Stimulated activated CD4-positive, alpha-beta T cell treated with anti-CD3 and anti-CD28 coated beads, Interleukin-4, amount 100 ng/mL, for 1 hour (primary cell): ENCODE data around the gene PIEZO2.

Experiments used
- DNase-seq: peaks from one replicate; pipeline ENCODE4 v3.0.0-alpha.2; 2020

PIEZO2 gene

DNA sequence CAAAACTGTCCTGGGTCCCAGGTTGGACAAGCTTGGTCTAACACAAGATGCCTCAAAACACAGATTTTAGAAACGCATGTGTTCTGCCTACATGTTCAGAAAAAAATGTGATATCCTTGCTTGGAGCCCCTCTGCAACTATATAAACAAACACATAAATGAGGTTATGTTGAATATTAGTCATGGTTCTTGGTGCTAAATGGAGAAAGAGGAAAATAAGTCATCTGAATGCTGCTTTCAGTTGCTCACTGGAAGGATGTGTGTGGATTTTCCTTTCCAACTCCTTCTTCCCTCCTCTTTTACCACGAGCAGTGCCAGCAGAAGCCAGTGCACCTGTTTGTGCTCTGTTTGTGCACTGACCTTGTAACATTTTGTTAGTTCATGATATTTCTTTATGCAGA lies 85.3 kb downstream of the PIEZO2 start:
- no peak for DNase-seq

DNA sequence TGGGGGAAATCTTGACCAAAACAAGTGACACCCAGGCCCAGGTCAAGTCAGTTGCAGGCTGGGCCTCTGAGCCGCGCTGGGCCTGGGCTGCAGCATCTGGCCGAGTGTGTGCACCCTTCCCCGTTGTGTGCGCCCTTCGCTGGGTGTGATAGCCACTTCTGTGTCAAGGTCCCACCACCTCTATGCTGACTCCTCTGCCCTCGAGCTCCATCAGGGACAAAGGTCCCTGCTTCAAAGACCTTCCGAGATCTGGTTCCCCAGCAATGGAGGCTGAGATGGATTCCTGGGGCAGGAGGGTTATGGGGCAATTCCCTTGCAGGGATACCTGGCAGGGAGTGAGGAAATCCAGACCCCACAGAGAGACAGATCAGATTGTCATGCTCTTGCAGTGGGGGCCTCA lies 93.6 kb downstream of the PIEZO2 start:
- DNase-seq = no peak

DNA sequence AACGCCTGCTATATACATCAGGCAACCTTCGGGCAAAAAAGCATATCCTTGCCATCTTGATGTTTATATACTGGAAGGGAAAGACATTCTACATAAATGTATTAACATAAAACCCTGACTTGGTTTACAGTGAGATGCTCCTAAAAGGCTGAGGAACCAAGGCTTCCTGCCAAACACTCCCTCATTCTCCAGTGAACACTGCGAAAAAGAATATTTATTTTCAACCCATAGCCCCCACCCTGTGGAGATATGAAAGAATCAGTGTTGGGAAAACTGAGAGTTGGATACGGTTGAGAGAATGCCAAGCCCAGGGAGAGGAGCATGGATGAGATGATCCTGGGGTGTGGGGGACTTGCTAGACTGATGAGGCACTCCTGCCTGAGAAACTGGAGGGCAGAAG lies 94.9 kb downstream of the PIEZO2 start:
- no peak for DNase-seq

DNA sequence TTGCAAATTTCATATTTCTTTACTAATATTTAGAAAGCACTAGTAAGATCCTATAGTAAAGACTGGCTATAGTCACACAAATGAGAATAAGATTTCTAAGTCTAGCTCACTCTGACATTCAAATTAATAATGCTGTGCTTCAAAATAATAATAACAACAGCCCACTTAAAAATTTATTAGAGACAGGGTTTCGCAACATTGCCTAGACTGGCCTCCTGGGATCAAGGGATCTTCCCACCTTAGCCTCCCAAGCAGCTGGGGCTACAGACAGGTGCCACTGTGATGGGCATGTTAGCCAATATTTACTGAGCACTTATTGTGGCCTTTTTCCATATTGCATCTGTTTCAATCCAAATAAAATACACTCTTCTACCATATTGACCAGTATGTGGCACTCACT lies 96.1 kb downstream of the PIEZO2 start:
- DNase-seq = no peak

DNA sequence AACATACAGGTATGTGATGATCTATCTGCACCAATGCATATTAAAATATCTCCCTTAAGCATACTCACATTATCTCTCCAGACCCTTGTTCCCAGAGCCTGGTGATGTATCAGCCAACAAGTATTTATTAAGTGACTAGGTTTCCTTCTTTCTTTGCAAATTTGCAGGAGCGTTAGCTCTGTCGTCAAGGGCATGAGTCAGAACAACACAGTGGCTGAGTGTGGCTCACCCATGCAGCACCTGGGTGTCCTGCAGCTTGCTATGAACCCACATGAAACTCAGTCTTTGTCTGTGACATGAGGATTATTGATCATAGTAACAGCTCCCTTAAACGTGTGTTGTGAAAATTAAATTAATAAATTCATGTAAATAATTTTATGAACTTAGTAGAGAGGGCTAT lies 96.6 kb downstream of the PIEZO2 start:
- no peak for DNase-seq

DNA sequence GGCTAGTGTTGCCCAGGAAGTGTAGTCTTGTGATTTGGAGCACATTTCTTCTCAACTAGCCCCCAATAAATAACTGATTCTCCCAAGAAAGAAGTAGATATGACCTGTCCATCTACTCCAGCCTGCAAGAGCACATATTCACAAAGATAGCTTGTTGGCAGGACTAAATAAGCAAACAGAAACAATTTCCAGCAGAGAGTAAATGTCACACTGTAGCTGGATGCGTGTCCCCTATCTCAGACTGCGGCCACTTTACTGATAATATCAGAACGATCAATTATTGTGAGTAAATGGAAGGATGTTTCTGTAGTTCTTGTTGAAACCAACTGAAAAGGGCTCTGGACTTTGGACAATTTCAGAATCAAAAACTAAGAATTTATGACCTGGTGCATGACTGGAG lies 97.9 kb downstream of the PIEZO2 start:
- DNase-seq = no peak

DNA sequence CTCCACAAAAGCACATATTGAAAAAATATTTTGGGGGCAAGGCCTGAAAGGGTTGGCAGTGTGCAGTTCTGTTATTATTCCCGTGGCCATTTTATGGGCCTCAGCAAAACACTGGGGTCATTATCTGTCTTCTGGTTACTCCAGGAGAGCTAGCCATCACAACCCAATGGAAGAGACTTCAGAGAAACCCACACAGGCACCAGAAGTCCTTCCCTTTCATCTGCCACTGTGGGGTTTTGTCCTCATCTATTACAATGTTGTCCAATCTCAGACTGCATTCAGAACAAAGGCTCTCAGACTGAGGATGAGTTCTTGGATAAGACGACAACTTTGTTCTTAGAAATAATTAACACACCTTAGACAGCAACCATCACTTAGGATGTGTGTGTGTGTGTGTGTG lies 98.4 kb downstream of the PIEZO2 start:
- no peak for DNase-seq

DNA sequence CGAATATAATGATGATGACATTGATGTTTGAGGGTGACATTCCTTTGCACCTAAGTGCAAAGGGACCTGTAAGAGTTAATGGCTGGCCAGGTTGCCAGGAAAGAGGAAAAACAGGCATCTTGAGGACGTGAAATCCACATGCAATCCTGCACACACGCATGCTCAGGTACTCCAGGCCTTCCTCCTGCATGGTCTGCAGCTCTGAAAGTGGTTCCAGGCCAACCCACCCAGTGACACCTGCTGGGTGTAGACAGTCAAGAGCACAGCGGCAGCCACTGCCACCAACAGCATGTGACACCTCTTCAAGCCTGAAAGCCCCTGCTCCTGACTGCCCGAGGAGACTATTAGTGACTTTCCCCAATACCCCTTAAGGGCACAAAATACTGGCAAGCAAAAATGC lies 101.6 kb downstream of the PIEZO2 start:
- no peak for DNase-seq

DNA sequence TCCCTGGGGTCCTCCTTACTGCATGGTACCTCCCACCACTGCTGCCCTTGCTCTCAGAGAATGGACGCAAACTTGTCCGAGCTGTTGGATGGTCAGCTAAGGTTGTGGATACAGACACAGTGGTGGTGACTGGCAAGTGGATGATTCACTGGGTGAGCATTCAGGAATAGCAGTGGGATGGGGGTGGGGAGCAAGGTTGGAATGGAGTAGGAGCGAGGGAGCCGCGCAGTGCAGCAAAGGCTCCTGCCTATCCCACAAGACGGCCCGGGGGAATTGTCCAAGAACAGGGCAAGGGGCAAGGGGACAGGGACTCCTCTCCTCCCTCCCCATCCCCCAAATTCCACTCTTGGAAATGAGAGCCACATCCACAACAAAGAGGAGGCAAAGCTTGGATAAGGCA lies 102.2 kb downstream of the PIEZO2 start:
- DNase-seq = no peak

DNA sequence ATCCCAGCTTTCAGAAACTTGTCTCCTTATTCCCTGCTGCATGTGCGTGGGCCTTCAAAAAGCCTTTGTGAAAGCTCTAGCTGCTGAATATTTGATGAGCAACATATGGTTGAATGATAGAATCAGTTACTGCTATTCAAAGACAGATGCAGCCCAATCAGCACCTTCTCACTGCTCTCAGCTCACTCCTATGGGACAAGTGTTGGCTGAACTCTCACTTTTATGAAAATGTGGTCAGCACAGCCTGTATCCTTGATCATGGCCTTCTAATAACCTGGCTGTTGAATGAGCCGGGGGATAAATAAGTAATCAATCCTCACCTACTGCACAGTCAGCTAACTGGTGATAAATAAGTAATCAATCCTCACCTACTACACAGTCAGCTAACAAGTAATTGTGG lies 103.2 kb downstream of the PIEZO2 start:
- DNase-seq = no peak

DNA sequence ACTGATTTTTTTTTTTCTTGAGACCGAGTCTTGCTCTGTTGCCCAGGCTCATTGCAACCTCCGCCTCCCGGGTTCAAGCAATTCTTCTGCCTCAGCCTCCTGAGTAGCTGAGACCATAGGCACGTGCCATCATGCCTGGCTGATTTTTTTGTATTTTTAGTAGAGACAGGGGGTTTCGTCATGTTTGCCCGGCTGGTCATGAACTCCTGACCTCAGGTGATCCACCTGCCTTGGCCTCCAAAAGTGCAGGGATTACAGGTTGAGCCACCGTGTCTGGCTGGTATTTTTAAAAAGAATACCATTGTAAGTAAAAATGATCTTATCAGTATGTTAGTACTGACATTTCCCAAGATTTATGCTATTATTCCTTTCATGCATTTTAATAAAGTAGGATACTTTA lies 105.7 kb downstream of the PIEZO2 start:
- DNase-seq = no peak

DNA sequence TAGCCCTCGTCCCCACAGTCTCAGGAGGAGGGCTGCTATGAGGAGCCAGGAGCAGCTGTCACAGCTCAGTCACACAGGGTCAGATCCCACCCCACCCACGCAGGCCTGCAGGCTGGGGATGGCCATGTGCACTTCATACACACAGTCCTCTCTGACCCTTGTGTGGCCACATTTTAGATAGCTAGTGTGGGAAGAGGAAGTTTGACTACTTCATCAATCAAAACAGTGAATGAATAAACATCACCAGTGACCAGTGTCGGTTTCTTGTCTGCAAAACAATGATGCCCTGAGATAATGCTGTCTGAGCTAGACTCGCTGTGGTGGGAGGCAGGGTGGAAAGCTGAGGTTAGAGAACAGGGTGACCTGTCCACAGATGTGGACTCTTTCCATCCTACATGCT lies 107.1 kb downstream of the PIEZO2 start:
- DNase-seq = no peak

DNA sequence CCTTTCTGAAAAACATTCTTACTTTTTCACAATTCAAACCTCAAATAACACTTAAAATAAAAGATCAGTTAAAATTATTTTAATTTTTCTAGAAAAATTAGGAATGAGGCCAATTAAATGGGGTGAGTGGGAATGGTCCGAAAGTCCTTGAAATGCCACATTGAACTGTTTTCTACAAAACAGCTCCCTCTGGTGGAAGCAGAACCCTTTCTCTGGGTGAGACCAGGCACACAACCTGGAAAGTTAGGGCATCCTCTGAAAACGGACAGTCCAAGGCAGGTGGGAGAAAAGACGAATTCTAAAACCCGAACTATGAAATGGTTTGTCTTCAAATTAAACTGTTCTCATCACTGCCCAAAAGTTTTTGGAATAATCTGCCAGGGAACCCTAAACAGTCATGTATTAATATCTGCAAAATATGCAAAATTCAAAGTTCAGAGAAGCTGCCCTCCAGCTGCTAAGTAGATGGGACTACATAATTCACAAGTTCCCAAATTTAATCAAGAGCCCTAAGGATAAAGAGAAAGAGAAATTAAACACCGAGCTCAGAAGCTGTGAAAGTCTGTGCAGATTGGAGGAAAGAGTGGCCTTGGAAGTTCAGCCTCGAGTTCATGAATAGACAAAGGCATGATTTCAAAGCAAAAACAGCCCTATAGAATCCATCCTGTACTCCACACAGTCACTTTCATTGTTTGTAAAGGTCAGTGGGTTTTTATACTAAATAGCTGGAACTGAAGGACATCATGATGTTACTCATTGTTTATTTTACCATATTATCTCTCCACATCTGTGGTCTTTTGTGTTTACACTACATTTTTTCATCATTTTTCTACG lies 108.3 kb downstream of the PIEZO2 start:
- DNase-seq = no peak

DNA sequence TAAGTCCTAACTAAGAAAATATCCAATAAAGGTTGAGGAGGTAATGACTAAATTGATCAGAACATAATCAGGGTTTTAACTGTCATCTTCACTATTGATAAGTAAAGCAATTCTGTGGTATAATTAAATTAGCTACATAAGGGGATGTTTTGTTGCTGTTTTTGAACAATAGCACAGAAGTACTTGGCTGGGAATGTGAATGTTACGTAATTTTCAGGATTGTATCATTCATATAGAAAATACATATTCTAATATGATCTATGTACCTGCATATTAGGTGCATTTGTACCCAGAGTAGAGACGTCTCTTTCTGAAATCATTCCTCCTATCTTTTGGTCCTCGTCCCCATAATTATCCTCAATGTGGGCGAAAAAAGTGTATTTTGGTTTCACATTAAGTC lies 109.0 kb downstream of the PIEZO2 start:
- no peak for DNase-seq

DNA sequence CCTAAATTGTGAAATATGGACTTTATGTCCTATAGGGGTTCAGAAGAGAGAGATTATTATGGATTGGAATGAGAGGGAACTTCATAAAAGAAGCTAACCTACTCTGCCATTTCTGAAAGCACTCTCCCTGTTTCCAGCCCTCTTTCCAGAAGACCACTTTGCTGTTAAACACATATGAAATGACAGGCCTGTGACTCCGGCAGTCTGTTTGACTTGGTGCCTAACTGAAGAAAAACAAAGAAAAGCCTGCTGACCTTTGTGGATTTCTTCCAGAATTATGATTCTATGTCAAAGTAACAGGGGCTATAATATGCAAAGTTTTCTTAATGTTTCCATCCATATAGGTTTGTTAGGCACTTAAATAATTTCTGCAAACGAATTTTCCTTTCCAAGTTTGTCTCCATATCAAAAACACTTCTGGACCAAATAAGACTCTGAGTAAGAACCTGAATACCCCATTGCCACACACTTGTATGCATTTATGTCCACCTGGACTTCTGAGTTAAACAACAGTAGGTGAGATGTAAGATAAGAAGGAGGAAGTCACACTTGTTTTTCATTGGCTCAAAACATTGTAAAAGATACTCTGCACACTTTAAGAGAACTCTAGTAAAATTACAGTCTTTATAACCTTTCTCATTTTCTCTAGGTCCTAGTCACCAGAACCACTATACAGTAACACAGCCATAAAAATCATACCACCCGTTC lies 111.7 kb downstream of the PIEZO2 start:
- no peak for DNase-seq

DNA sequence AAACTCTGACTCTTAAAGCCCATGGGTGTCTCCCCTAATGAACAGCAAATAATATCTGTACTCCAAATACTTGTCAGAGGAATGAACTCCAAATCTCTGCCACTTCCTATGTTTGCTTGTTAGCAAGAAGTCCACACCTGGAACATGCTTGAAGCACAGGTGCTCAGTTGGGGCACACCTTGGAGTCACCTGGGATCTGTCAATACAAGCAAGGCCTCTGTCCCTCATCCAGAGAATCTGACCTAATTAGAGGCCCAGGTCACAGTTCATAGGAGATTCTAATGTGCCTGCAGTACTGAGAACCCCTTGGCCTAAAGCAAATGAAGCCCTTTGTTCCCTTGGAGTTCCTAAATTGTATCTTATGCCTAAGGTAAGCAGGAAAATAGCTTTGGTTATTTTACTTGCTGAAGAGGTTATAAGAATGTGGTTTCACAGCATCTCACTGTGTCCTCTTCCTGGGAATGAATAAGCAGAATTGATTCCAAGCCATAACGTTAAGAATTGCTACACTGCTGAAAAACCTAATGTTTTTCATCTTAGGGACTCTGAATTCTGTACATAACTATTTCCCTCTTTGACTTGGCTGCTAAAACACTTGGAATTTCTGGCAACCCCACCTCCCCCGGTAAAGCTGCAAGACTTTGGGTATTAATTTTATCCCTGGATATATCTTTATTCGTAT lies 113.4 kb downstream of the PIEZO2 start:
- DNase-seq = no peak

DNA sequence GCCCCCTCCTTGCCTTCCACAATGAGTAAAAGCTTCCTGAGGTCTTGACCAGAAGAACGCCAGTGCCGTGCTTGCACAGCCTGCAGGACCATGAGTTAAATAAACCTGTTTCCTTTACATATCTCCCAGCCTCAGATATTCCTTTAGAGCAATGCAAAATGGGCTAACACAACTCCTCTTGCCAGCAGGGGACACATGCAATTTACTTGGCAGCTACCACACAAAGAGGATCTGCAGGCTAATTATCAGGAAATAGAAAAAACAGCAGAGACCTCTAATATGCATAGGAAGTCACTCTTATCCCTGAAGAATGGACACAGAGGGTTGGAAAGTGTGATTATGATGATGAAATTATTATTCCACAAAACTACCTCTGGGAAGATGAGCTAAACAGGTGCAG lies 114.0 kb downstream of the PIEZO2 start:
- DNase-seq = no peak

DNA sequence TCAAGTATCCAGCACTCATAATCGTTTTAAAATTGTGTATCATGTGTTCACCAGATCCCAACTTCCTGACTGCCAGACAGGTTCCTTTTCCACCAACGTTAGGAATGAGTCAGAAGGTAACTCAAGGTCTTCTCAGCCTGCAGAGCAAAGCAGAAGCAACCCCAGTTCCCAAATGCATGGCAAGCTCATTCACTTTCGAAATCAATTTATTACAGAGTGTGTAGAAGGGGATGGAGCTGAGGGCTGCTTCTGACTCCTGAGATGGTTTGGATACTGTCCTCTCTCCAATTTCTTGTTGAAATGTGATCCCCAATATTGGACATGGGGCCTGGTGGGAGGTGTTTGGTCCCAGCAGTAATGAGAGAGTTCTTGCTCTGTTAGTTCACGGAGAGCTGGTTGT lies 114.5 kb downstream of the PIEZO2 start:
- DNase-seq = no peak

DNA sequence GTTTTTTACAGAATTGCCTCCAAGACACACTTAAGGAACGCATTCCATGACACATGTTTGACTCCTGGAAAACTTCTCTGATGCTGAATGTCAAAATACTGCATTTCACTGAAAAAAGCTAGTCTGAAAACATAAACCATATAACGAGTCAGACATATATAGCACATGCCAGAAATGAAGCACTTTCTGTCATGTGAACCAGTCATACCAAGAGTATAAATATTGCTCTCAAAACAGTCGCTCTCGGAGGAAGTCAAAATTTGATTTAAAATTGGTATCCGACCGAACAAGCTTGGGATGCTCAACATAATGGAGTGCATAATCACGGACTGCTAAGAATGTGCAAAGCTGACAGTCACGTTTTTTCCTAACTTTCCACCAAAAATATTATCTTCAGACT lies 115.9 kb downstream of the PIEZO2 start:
- no peak for DNase-seq

DNA sequence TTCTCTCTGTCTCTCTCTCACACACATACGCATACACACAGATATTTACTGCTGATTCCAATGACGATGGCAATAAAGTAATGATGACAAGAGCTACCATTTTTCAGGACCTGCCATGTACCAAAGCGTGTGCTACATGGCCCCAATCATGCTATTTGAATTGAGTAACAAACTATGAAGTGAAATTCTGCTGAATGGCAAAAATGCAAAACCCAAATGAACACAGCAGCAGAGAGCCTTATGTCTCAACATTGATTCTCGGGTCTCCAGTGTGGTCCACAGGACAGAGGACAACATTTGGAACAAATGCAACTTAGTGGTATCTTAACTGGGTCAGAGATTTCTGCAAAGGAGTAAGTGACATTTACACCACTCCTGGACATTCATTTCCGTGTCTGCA lies 117.4 kb downstream of the PIEZO2 start:
- DNase-seq = no peak

DNA sequence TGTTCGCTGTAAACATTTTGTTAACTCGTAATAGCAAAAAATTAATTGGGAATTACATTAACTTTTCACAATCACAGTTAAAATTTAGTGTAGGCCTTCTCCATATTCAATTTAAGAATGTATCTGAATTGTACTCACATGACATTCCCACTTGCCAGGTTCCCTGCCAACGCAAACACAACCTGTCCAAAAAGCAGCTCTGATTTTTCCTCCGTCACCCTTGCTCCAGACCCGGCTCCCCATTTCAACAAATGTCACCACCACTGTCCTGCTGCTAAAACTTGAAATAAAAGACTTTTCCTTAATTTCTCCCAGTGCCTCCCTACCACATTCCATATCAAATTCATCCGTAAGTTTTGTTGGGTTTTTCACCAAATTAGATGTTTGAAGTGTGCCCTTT lies 120.3 kb downstream of the PIEZO2 start:
- no peak for DNase-seq

DNA sequence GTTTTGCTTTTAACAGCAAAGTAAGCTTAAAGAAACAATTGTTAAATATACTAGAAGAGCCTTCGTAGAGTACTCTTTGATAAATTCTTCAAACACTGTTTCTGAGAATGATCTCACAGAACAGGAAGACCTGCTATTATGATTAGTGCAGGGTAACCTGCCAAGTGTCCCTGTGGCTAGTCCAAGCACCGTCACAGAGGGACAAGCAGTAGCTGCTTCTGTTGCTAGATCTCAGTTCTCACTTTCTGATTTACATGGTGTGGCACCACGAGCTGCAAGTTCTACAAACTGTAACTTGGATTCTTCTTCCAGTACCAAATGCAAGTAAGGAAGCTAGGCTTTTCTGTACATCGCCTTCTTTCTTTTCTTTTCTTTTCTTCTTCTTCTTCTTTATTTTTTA lies 121.5 kb downstream of the PIEZO2 start:
- DNase-seq = no peak

DNA sequence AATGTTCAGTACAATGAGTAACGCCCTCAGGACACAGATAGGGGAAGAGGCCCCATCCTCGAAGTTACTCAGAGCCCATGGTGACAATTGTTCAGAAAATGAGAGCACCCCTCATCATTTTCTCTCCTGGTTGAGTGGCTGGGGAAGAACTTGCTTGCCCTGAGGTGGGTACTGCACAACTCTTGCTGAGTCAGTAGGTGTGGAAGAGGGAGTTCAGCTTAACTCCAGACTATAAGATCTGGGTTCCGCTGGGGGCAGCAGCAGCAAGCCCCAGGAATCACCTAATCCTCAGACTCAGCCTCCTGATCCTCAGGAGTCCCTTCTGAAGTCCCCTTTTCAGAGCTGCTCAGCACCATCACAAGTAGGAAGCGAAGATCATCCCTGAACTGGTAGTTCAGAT lies 123.7 kb downstream of the PIEZO2 start:
- DNase-seq = no peak
